CD14-positive monocyte (primary cell): ENCODE data around the gene TMEM30B. TPM values are rescaled to one million over a fixed set of nuclear protein-coding genes. Genes with fewer than 3 reads are reported as not detected.
A peak's percentile ranks its signal among the peaks of the same experiment; 100 is the strongest.

Experiments
- DNase-seq, 3 donors: peaks; one replicate each; pipeline ENCODE4 v3.0.0-alpha.2; 2011 to 2022
- H2AFZ ChIP-seq: 2 replicates; pipeline ENCODE4 v1.6.0; 2012; ENCODE audit warnings: mild to moderate bottlenecking, low read depth, low read length, inconsistent platforms; ENCODE audit not compliant: insufficient read depth, poor library complexity, severe bottlenecking
- H3K27ac ChIP-seq, 2 donors: 1 replicate in 1 of 2; 2 replicates in 1 of 2; pipeline ENCODE4 v1.5.1; 2012 to 2013; ENCODE audit warnings: low read length in 2 of 2, control low read depth in 1 of 2, inconsistent platforms in 1 of 2, low read depth in 1 of 2, mild to moderate bottlenecking in 1 of 2
- H3K27me3 ChIP-seq, 2 donors: one replicate each; pipeline versions ENCODE4 v1.6.0 to v1.6.1; 2011 to 2013; ENCODE audit warnings: low read length in 2 of 2; ENCODE audit not compliant: control insufficient read depth in 2 of 2, insufficient read depth in 2 of 2
- H3K36me3 ChIP-seq, 2 donors: replicated peaks in 1 of 2; 1 replicate in 1 of 2; 2 replicates in 1 of 2; pipeline versions ENCODE4 v1.5.1 to v1.6.1; 2012 to 2013; ENCODE audit warnings: low read length in 2 of 2, control low read depth in 1 of 2, inconsistent platforms in 1 of 2, mild to moderate bottlenecking in 1 of 2; ENCODE audit not compliant: insufficient read depth in 2 of 2, control insufficient read depth in 1 of 2
- H3K4me1 ChIP-seq, 2 donors: 1 replicate in 1 of 2; 2 replicates in 1 of 2; pipeline versions ENCODE4 v1.5.1 to v1.6.1; 2012 to 2013; ENCODE audit warnings: low read length in 2 of 2, control low read depth in 1 of 2, inconsistent platforms in 1 of 2, mild to moderate bottlenecking in 1 of 2, moderate library complexity in 1 of 2; ENCODE audit not compliant: insufficient read depth in 2 of 2, control insufficient read depth in 1 of 2
- H3K4me2 ChIP-seq: replicated peaks from 2 replicates; pipeline ENCODE3; 2012; ENCODE audit warnings: low read length, moderate library complexity, mild to moderate bottlenecking; ENCODE audit not compliant: poor library complexity, severe bottlenecking; ENCODE audit errors: extremely low read depth
- H3K4me3 ChIP-seq, 3 experiments: fragments of 200-600 bp in 1 of 3; sonication (generic) in 1 of 3; replicated peaks in 1 of 3; 1 replicate in 2 of 3; 2 replicates in 1 of 3; pipeline ENCODE4 v1.5.1; 2011 to 2013; ENCODE audit warnings: low read length in 3 of 3, mild to moderate bottlenecking in 3 of 3, control low read depth in 2 of 3, low read depth in 2 of 3, inconsistent platforms in 1 of 3, moderate library complexity in 1 of 3
- H3K79me2 ChIP-seq: 2 replicates; pipeline ENCODE4 v1.6.0; 2012; ENCODE audit warnings: mild to moderate bottlenecking, control low read depth, inconsistent platforms, low read length, moderate library complexity; ENCODE audit not compliant: insufficient read depth
- H3K9ac ChIP-seq: 2 replicates; pipeline ENCODE4 v1.6.0; 2017; ENCODE audit warnings: low read length, mild to moderate bottlenecking; ENCODE audit not compliant: insufficient read depth, poor library complexity, severe bottlenecking
- H3K9me3 ChIP-seq, 2 donors: replicated peaks in 1 of 2; 1 replicate in 1 of 2; 2 replicates in 1 of 2; pipeline versions ENCODE4 v1.5.1 to v1.6.1; 2012 to 2013; ENCODE audit warnings: low read length in 2 of 2, control low read depth in 1 of 2; ENCODE audit not compliant: control insufficient read depth in 1 of 2, insufficient read depth in 1 of 2
- H4K20me1 ChIP-seq: 2 replicates; pipeline ENCODE4 v1.6.0; 2012; ENCODE audit warnings: mild to moderate bottlenecking, low read length, control low read depth, moderate library complexity; ENCODE audit not compliant: insufficient read depth
- H3K27ac Mint-ChIP-seq, 7 donors: one replicate each; pipeline ENCODE4 v1.8.0; 2020; ENCODE audit warnings: mild to moderate bottlenecking in 7 of 7, mixed read lengths in 7 of 7, moderate library complexity in 6 of 7, inconsistent platforms in 2 of 7
- H3K27me3 Mint-ChIP-seq, 3 donors: one replicate each; pipeline ENCODE4 v1.8.0; 2021 to 2022; ENCODE audit warnings: low read depth in 3 of 3, mild to moderate bottlenecking in 3 of 3, mixed read lengths in 3 of 3, moderate library complexity in 3 of 3, inconsistent platforms in 1 of 3
- H3K36me3 Mint-ChIP-seq, 2 donors: one replicate each; pipeline ENCODE4 v1.8.0; 2020; ENCODE audit warnings: mixed read lengths in 2 of 2, inconsistent platforms in 1 of 2, mild to moderate bottlenecking in 1 of 2
- H3K4me1 Mint-ChIP-seq: one replicate; pipeline ENCODE4 v1.8.0; 2020; ENCODE audit warnings: mild to moderate bottlenecking, mixed read lengths
- H3K4me3 Mint-ChIP-seq, 2 donors: one replicate each; pipeline ENCODE4 v1.8.0; 2020; ENCODE audit warnings: mild to moderate bottlenecking in 2 of 2, mixed read lengths in 2 of 2, moderate library complexity in 1 of 2
- H3K9me3 Mint-ChIP-seq, 7 donors: one replicate each; pipeline ENCODE4 v1.8.0; 2020 to 2022; ENCODE audit warnings: mixed read lengths in 7 of 7, mild to moderate bottlenecking in 6 of 7, moderate library complexity in 6 of 7, inconsistent platforms in 2 of 7
- CTCF ChIP-seq: fragments of 200-600 bp; IDR thresholded peaks from one replicate; pipeline ENCODE4 v1.8.0; 2022; ENCODE audit warnings: antibody characterized with exemption, mild to moderate bottlenecking
- WGBS: methylation state at CpG from one replicate; pipeline ENCODE4 v1.1.5; 2013; ENCODE audit warnings: missing lambda C conversion rate; ENCODE audit not compliant: insufficient coverage; 5-methylcytosine and 5-hydroxymethylcytosine counted together
- intact Hi-C, 2 donors: fragments of 100-400 bp; cut with micrococcal nuclease; formaldehyde crosslinking; loops; one replicate each; pipeline versions ENCODE4 v1.15.0 to v1.15.1; 2023
- polyA plus RNA-seq, 3 donors: library from polyadenylated mRNA; depleted of rRNA in 1 of 3; unstranded in 2 of 3; stranded (reverse) in 1 of 3; fragments of 300-500 nt in 2 of 3; fragments of >200 nt in 1 of 3; fragmentation: Illumina TruSeq in 2 of 3; gene quantifications; 1 replicate in 2 of 3; 2 replicates in 1 of 3; pipeline ENCODE4 v1.2.3, GENCODE V29; 2012 to 2021

TMEM30B gene
- polyA plus RNA-seq, 3 donors = not detected

- Histone ChIP-seq H2AFZ (no peak overlapping the region), H3K79me2 (no peaks in the 10 kb centered on the region), H3K27me3 (peaks cover 12 to 40% of the 10 kb centered on the region in 2 donors), H3K4me3 (no peak overlapping the region), H3K36me3 (no peaks in the 10 kb centered on the region), H3K9ac (no peak overlapping the region), H3K9me3 (no peaks in the 10 kb centered on the region), H3K4me1 (peaks cover 4 to 5% of the 10 kb centered on the region in 2 donors), H3K27ac (no peak overlapping the region), H3K4me2 (no peak overlapping the region), H4K20me1 (no peaks in the 10 kb centered on the region)
- Mint-ChIP-seq H3K4me1 (peaks cover 4% of the 10 kb centered on the region), H3K36me3 (no peaks in the 10 kb centered on the region), H3K4me3 (no peak overlapping the region), H3K9me3 (peaks cover 0 to 4% (median 0%) of the 10 kb centered on the region in 7 donors), H3K27me3 (peaks cover 29 to 53% (median 35%) of the 10 kb centered on the region in 3 donors), H3K27ac (no peak overlapping the region)
- TF ChIP-seq CTCF = no peak
- intact Hi-C loops = no loop called here
- 70% methylated on average over 2 of the region's 4 CpGs for WGBS
- no peak for DNase-seq
Observed at GRCh38 chr14:61270714-61271113, 10.4 kb downstream of the TMEM30B start.

GRCh38 chr14:61269321-61270083, 11.6 kb downstream of the TMEM30B start:
- Histone ChIP-seq H2AFZ (peak overlapping the region; percentile 74), H4K20me1 (no peaks in the 10 kb centered on the region), H3K36me3 (no peaks in the 10 kb centered on the region), H3K4me1 (peaks cover 4 to 5% of the 10 kb centered on the region in 2 donors), H3K4me3 (peak overlapping the region in 1 of 3 experiments; percentile 59), H3K27me3 (peaks cover 5 to 38% of the 10 kb centered on the region in 2 donors), H3K79me2 (no peaks in the 10 kb centered on the region), H3K9me3 (no peaks in the 10 kb centered on the region), H3K27ac (no peak overlapping the region), H3K9ac (no peak overlapping the region), H3K4me2 (peak overlapping the region; percentile 71)
- peak; percentile 78 for TF ChIP-seq CTCF
- peaks cover 4% of the 10 kb centered on the region for H3K4me1 Mint-ChIP-seq
- peaks cover 33 to 59% (median 39%) of the 10 kb centered on the region in 3 donors for H3K27me3 Mint-ChIP-seq
- WGBS = 0% methylated on average over 14 of the region's 21 CpGs
- peaks cover 0 to 4% (median 0%) of the 10 kb centered on the region in 7 donors for H3K9me3 Mint-ChIP-seq
- no peak overlapping the region for H3K27ac Mint-ChIP-seq
- DNase-seq = peak; percentile 37 to 59 (median 46)
- peak overlapping the region; percentile 49 to 88 for H3K4me3 Mint-ChIP-seq
- H3K36me3 Mint-ChIP-seq = no peaks in the 10 kb centered on the region
- intact Hi-C loops = no loop called here
